HEK293 (cell line): Measurements from ENCODE around the gene CTAGE1.

ENCODE experiments used
- CTCF ChIA-PET: fragments of 350-600 bp; formaldehyde crosslinking; extraction: SDS; loops from one replicate; lab custom pipeline; 2021; ENCODE audit warnings: antibody characterized with exemption; lab: Yijun Ruan, JAX
- POLR2A ChIA-PET: fragments of 300-600 bp; formaldehyde crosslinking; extraction: SDS; loops from one replicate; lab custom pipeline; 2020; ENCODE audit warnings: antibody characterized with exemption, inconsistent platforms; lab: Yijun Ruan, JAX
- H3K27ac ChIP-seq: fragments of 200-500 bp; sonication (Bioruptor generic); 2 replicates; pipeline ENCODE4 v1.5.1; 2014; ENCODE audit warnings: low read depth, low read length, control low read depth, inconsistent platforms; ENCODE audit errors: extremely low read depth
- H3K36me3 ChIP-seq, 2 experiments: fragments of 200-500 bp in 1 of 2; sonication (Bioruptor generic) in 1 of 2; 1 replicate in 1 of 2; 2 replicates in 1 of 2; pipeline ENCODE4 v1.5.1; 2014 to 2017; ENCODE audit warnings: inconsistent platforms in 2 of 2, low read length in 2 of 2; ENCODE audit not compliant: control insufficient read depth in 2 of 2, insufficient read depth in 1 of 2
- H3K4me1 ChIP-seq: fragments of 200-500 bp; sonication (Bioruptor generic); 2 replicates; pipeline ENCODE4 v1.5.1; 2014; ENCODE audit warnings: mild to moderate bottlenecking, low read length, inconsistent platforms; ENCODE audit not compliant: control insufficient read depth, insufficient read depth
- H3K4me3 ChIP-seq: 2 replicates; pipeline ENCODE4 v1.5.1; 2011; ENCODE audit warnings: low read depth, mild to moderate bottlenecking, control low read depth, low read length, moderate library complexity
- H3K9me3 ChIP-seq: fragments of 200-500 bp; sonication (Bioruptor generic); 2 replicates; pipeline ENCODE4 v1.5.1; 2014; ENCODE audit warnings: low read depth, low read length, inconsistent platforms; ENCODE audit not compliant: control insufficient read depth, insufficient read depth
- BCL11A ChIP-seq: fragments of 450-650 bp; formaldehyde crosslinking; IDR thresholded peaks from 2 replicates; pipeline ENCODE4 v1.5.1; 2016; ENCODE audit warnings: low read depth, missing biosample characterization, missing genetic modification characterization
- GLI4 ChIP-seq: fragments of 450-650 bp; formaldehyde crosslinking; IDR thresholded peaks from 2 replicates; pipeline ENCODE4 v1.5.1; 2016; ENCODE audit warnings: missing biosample characterization, missing genetic modification characterization
- GLIS1 ChIP-seq: fragments of 450-650 bp; formaldehyde crosslinking; IDR thresholded peaks from 2 replicates; pipeline ENCODE4 v1.5.1; 2016; ENCODE audit warnings: missing biosample characterization, missing genetic modification characterization
- KLF10 ChIP-seq: fragments of 450-650 bp; IDR thresholded peaks from 2 replicates; pipeline ENCODE4 v1.5.1; 2018; ENCODE audit warnings: missing biosample characterization, mild to moderate bottlenecking, missing genetic modification characterization
- KLF16 ChIP-seq: fragments of 450-650 bp; formaldehyde crosslinking; IDR thresholded peaks from 2 replicates; pipeline ENCODE4 v1.5.1; 2017; ENCODE audit warnings: missing biosample characterization, missing genetic modification characterization
- KLF7 ChIP-seq: fragments of 450-650 bp; formaldehyde crosslinking; IDR thresholded peaks from 2 replicates; pipeline ENCODE4 v1.5.1; 2016; ENCODE audit warnings: missing biosample characterization, missing genetic modification characterization, borderline replicate concordance
- WT1 ChIP-seq: fragments of 450-650 bp; formaldehyde crosslinking; IDR thresholded peaks from 2 replicates; pipeline ENCODE4 v1.5.1; 2016; ENCODE audit warnings: missing biosample characterization, missing genetic modification characterization
- ZBTB20 ChIP-seq: fragments of 450-650 bp; formaldehyde crosslinking; IDR thresholded peaks from 2 replicates; pipeline ENCODE4 v1.5.1; 2016; ENCODE audit warnings: missing biosample characterization, missing genetic modification characterization
- ZFP41 ChIP-seq: fragments of 450-650 bp; formaldehyde crosslinking; IDR thresholded peaks from 2 replicates; pipeline ENCODE4 v1.5.1; 2016; ENCODE audit warnings: missing biosample characterization, missing genetic modification characterization, borderline replicate concordance
- ZNF133 ChIP-seq: fragments of 450-650 bp; formaldehyde crosslinking; IDR thresholded peaks from 2 replicates; pipeline ENCODE4 v1.5.1; 2016; ENCODE audit warnings: missing biosample characterization, missing genetic modification characterization
- ZNF155 ChIP-seq: fragments of 450-650 bp; formaldehyde crosslinking; IDR thresholded peaks from 2 replicates; pipeline ENCODE4 v1.5.1; 2016; ENCODE audit warnings: missing biosample characterization, missing genetic modification characterization
- ZNF169 ChIP-seq: fragments of 450-650 bp; formaldehyde crosslinking; IDR thresholded peaks from 2 replicates; pipeline ENCODE4 v1.5.1; 2016; ENCODE audit warnings: missing biosample characterization, missing genetic modification characterization
- ZNF202 ChIP-seq: fragments of 450-650 bp; formaldehyde crosslinking; IDR thresholded peaks from 2 replicates; pipeline ENCODE4 v1.5.1; 2016; ENCODE audit warnings: missing biosample characterization, missing genetic modification characterization, borderline replicate concordance
- ZNF223 ChIP-seq: fragments of 450-650 bp; formaldehyde crosslinking; IDR thresholded peaks from 2 replicates; pipeline ENCODE4 v1.5.1; 2016; ENCODE audit warnings: missing biosample characterization, missing genetic modification characterization
- ZNF404 ChIP-seq: fragments of 450-650 bp; formaldehyde crosslinking; IDR thresholded peaks from 2 replicates; pipeline ENCODE4 v1.5.1; 2017; ENCODE audit warnings: missing biosample characterization, missing genetic modification characterization
- ZNF48 ChIP-seq: fragments of 450-650 bp; formaldehyde crosslinking; IDR thresholded peaks from 2 replicates; pipeline ENCODE4 v1.5.1; 2016; ENCODE audit warnings: missing biosample characterization, missing genetic modification characterization
- ZNF510 ChIP-seq: fragments of 450-650 bp; formaldehyde crosslinking; IDR thresholded peaks from 2 replicates; pipeline ENCODE4 v1.5.1; 2018; ENCODE audit warnings: mild to moderate bottlenecking, missing genetic modification characterization, missing biosample characterization; ENCODE audit not compliant: insufficient replicate concordance
- ZNF521 ChIP-seq: fragments of 450-650 bp; formaldehyde crosslinking; IDR thresholded peaks from 2 replicates; pipeline ENCODE4 v1.5.1; 2017; ENCODE audit warnings: missing biosample characterization, mild to moderate bottlenecking, missing genetic modification characterization
- ZNF580 ChIP-seq: fragments of 450-650 bp; formaldehyde crosslinking; IDR thresholded peaks from 2 replicates; pipeline ENCODE4 v1.5.1; 2016; ENCODE audit warnings: missing biosample characterization, missing genetic modification characterization
- ZNF596 ChIP-seq: fragments of 450-650 bp; IDR thresholded peaks from 2 replicates; pipeline ENCODE4 v1.5.0; 2018; ENCODE audit warnings: missing biosample characterization, mild to moderate bottlenecking, missing genetic modification characterization, moderate library complexity
- ZNF639 ChIP-seq: fragments of 450-650 bp; formaldehyde crosslinking; IDR thresholded peaks from 2 replicates; pipeline ENCODE4 v1.5.1; 2016; ENCODE audit warnings: missing biosample characterization, missing genetic modification characterization
- ZNF645 ChIP-seq: fragments of 450-650 bp; formaldehyde crosslinking; IDR thresholded peaks from 2 replicates; pipeline ENCODE4; 2016; ENCODE audit warnings: missing biosample characterization, missing genetic modification characterization
- ZSCAN4 ChIP-seq: fragments of 450-650 bp; formaldehyde crosslinking; IDR thresholded peaks from 2 replicates; pipeline ENCODE4 v1.5.1; 2017; ENCODE audit warnings: missing biosample characterization, missing genetic modification characterization
- ZXDB ChIP-seq: fragments of 450-650 bp; formaldehyde crosslinking; IDR thresholded peaks from 2 replicates; pipeline ENCODE4 v1.5.1; 2016; ENCODE audit warnings: missing biosample characterization, missing genetic modification characterization

The CTAGE1 gene

GRCh38 chr18:22387787-22388186 is 29.9 kb downstream of the CTAGE1 start:
- CTCF ChIA-PET = interaction anchor here (0.6 to 1.3 kb wide), 2 partner anchors 9 to 30 kb away, joined by 3 read pairs; no protein-coding TSS in a partner anchor
- no peak overlapping the region for H3K4me3 ChIP-seq
- TF ChIP-seq ZNF169 (tag by site-specific recombination) (no peak), KLF10 (tag by site-specific recombination) (no peak), ZNF521 (tag by site-specific recombination) (no peak), ZNF202 (tag by site-specific recombination) (no peak), ZNF48 (no peak), ZNF645 (tag by site-specific recombination) (no peak), ZFP41 (tag by site-specific recombination) (no peak), ZNF596 (tag by site-specific recombination) (no peak), ZSCAN4 (no peak), ZNF133 (tag by site-specific recombination) (no peak), ZNF155 (tag by site-specific recombination) (no peak), ZXDB (tag by site-specific recombination) (no peak), ZNF223 (tag by site-specific recombination) (no peak), GLIS1 (tag by site-specific recombination) (no peak), ZNF580 (no peak), KLF7 (tag by site-specific recombination) (no peak), BCL11A (tag by site-specific recombination) (no peak), ZBTB20 (tag by site-specific recombination) (no peak)

GRCh38 chr18:22387364-22387763 is 30.4 kb downstream of the CTAGE1 start:
- CTCF ChIA-PET = interaction anchor here (1.3 kb wide), 1 partner anchor 9 kb away, joined by 3 read pairs; no protein-coding TSS in a partner anchor
- POLR2A ChIA-PET = no interaction called here
- H3K9me3 ChIP-seq = no peaks in the 10 kb centered on the region
- TF ChIP-seq ZNF404 (no peak), KLF16 (no peak), KLF7 (tag by site-specific recombination) (no peak), WT1 (no peak), ZNF639 (tag by site-specific recombination) (no peak), ZNF510 (tag by site-specific recombination) (no peak), GLI4 (tag by site-specific recombination) (no peak)
- no peak overlapping the region for H3K27ac ChIP-seq
- H3K4me1 ChIP-seq = no peaks in the 10 kb centered on the region
- no peaks in the 10 kb centered on the region for H3K36me3 ChIP-seq
- H3K4me3 ChIP-seq = no peak overlapping the region

More at GRCh38 chr18:22387787-22388186, 29.9 kb downstream of the CTAGE1 start:
- H3K27ac ChIP-seq = no peak overlapping the region
- no peaks in the 10 kb centered on the region for H3K4me1 ChIP-seq
- POLR2A ChIA-PET = no interaction called here
- no peaks in the 10 kb centered on the region for H3K36me3 ChIP-seq
- H3K9me3 ChIP-seq = no peaks in the 10 kb centered on the region
